Measurements from ENCODE around the gene POU6F2.

The POU6F2 gene

GRCh38 chr7:39413636-39414223, 436.0 kb downstream of the POU6F2 start:
- DNase-seq, result no peak

- peak; percentile 27 for DNase-seq
These were observed 436.7 kb downstream of the POU6F2 start for GRCh38 chr7:39414224-39415035.

- no peak for DNase-seq
These were observed 437.5 kb downstream of the POU6F2 start for GRCh38 chr7:39415091-39415787.

- DNase-seq, result no peak
These were observed 439.2 kb downstream of the POU6F2 start for GRCh38 chr7:39416866-39417265.

- no peak for DNase-seq
These were observed 439.9 kb downstream of the POU6F2 start for GRCh38 chr7:39417642-39418041.

- DNase-seq, result no peak
These were observed 443.5 kb downstream of the POU6F2 start for GRCh38 chr7:39421251-39421650.

- DNase-seq, result no peak
These were observed 444.0 kb downstream of the POU6F2 start for GRCh38 chr7:39421661-39422060.

GRCh38 chr7:39428221-39428620, 450.5 kb downstream of the POU6F2 start:
- no peak for DNase-seq

GRCh38 chr7:39429421-39429820, 451.7 kb downstream of the POU6F2 start:
- DNase-seq, result no peak

GRCh38 chr7:39430441-39430840, 452.7 kb downstream of the POU6F2 start:
- no peak for DNase-seq

- DNase-seq, result no peak
These were observed 453.4 kb downstream of the POU6F2 start for GRCh38 chr7:39430909-39431641.

GRCh38 chr7:39432368-39432767, 454.7 kb downstream of the POU6F2 start:
- DNase-seq, result no peak

- DNase-seq, result no peak
These were observed 455.2 kb downstream of the POU6F2 start for GRCh38 chr7:39432807-39433416.

GRCh38 chr7:39433550-39433949, 455.8 kb downstream of the POU6F2 start:
- DNase-seq, result no peak

GRCh38 chr7:39434012-39434411, 456.3 kb downstream of the POU6F2 start:
- no peak for DNase-seq

GRCh38 chr7:39446546-39446945, 468.8 kb downstream of the POU6F2 start:
- DNase-seq, result no peak

- no peak for DNase-seq
These were observed 474.2 kb downstream of the POU6F2 start for GRCh38 chr7:39451901-39452300.

GRCh38 chr7:39453743-39454355, 476.1 kb downstream of the POU6F2 start:
- peak; percentile 33 for DNase-seq

- DNase-seq, result no peak
These were observed 480.5 kb downstream of the POU6F2 start for GRCh38 chr7:39458061-39458745.

GRCh38 chr7:39459636-39460035, 481.9 kb downstream of the POU6F2 start:
- no peak for DNase-seq

- DNase-seq, result no peak
These were observed 482.8 kb downstream of the POU6F2 start for GRCh38 chr7:39460486-39460885.

All from activated naive CD4-positive, alpha-beta T cell treated with Interleukin-2 at 50 U/mL for 16 hours (primary cell).